ENCODE measurements around the gene HSD17B1. TPM values are rescaled to one million over a fixed set of nuclear protein-coding genes. Genes with fewer than 3 reads are reported as not detected.
A peak's percentile ranks its signal among the peaks of the same experiment; 100 is the strongest.
"Not testable (repeated sequence)": the region's sequence is repeated elsewhere in the genome, so short reads cannot be mapped to it uniquely, and the experiment has no call there.

The HSD17B1 gene
- total RNA-seq, 1 experiment from 2014 or later, result 18.1 TPM

- Mint-ChIP-seq H3K36me3 (ENCODE audit: insufficient read depth, unreplicated experiment) (peaks cover 44% of the 10 kb centered on the region), H3K9me3 (ENCODE audit: unreplicated experiment) (no peaks in the 10 kb centered on the region), H3K4me3 (ENCODE audit: unreplicated experiment) (no peak overlapping the region), H3K27ac (ENCODE audit: low read depth, unreplicated experiment) (no peak overlapping the region), H3K27me3 (ENCODE audit: insufficient read depth, unreplicated experiment) (no peaks in the 10 kb centered on the region), H3K4me1 (ENCODE audit: insufficient read depth, unreplicated experiment) (peaks cover 17% of the 10 kb centered on the region)
- intact Hi-C loops (cut with micrococcal nuclease), result no loop called here
- no peak for TF ChIP-seq CTCF (IDR thresholded peaks at IDR 0.05; ENCODE audit: unreplicated experiment)
- DNase-seq (ENCODE audit: unreplicated experiment), result peak; percentile 48
- CTCF ChIA-PET, result interaction anchor here (0.5 to 0.6 kb wide), 3 partner anchors 278 to 465 kb away, joined by 3 to 4 read pairs (median 4); no protein-coding TSS in a partner anchor
- POLR2A ChIA-PET, result interaction anchor here (0.7 to 1.5 kb wide), 3 partner anchors 11 to 611 kb away, joined by 3 to 8 read pairs (median 3); partner anchors contain the start of gene ODAD4
- BruUV-seq (replicated peaks), result no TSS peak
Measured at GRCh38 chr17:42541041-42541833, 11.5 kb upstream of the HSD17B1 start.

GRCh38 chr17:42543190-42544079, 9.3 kb upstream of the HSD17B1 start:
- POLR2A ChIA-PET, result interaction anchor here (0.6 to 1.1 kb wide), 2 partner anchors 10 to 11 kb away, joined by 3 to 5 read pairs; no protein-coding TSS in a partner anchor
- TF ChIP-seq CTCF (IDR thresholded peaks at IDR 0.05; ENCODE audit: unreplicated experiment), result no peak
- no peak overlapping the region for H3K27ac Mint-ChIP-seq (ENCODE audit: low read depth, unreplicated experiment)
- intact Hi-C loops (cut with micrococcal nuclease), result no loop called here
- H3K4me3 Mint-ChIP-seq (ENCODE audit: unreplicated experiment), result no peak overlapping the region
- CTCF ChIA-PET, result interaction anchor here (0.6 kb wide), 1 partner anchor 161 kb away, joined by 3 read pairs; no protein-coding TSS in a partner anchor
- no peaks in the 10 kb centered on the region for H3K9me3 Mint-ChIP-seq (ENCODE audit: unreplicated experiment)
- peaks cover 13% of the 10 kb centered on the region for H3K4me1 Mint-ChIP-seq (ENCODE audit: insufficient read depth, unreplicated experiment)
- H3K27me3 Mint-ChIP-seq (ENCODE audit: insufficient read depth, unreplicated experiment), result no peaks in the 10 kb centered on the region
- DNase-seq (ENCODE audit: unreplicated experiment), result no peak
- no TSS peak for BruUV-seq (replicated peaks)
- peaks cover 48% of the 10 kb centered on the region for H3K36me3 Mint-ChIP-seq (ENCODE audit: insufficient read depth, unreplicated experiment)

- Mint-ChIP-seq H3K27me3 (ENCODE audit: insufficient read depth, unreplicated experiment) (no peaks in the 10 kb centered on the region), H3K4me3 (ENCODE audit: unreplicated experiment) (no peak overlapping the region), H3K36me3 (ENCODE audit: insufficient read depth, unreplicated experiment) (peaks cover 38% of the 10 kb centered on the region), H3K4me1 (ENCODE audit: insufficient read depth, unreplicated experiment) (peaks cover 13% of the 10 kb centered on the region), H3K9me3 (ENCODE audit: unreplicated experiment) (no peaks in the 10 kb centered on the region), H3K27ac (ENCODE audit: low read depth, unreplicated experiment) (no peak overlapping the region)
- BruUV-seq (replicated peaks), result no TSS peak
- no peak for TF ChIP-seq CTCF (IDR thresholded peaks at IDR 0.05; ENCODE audit: unreplicated experiment)
- CTCF ChIA-PET, result interaction anchor here (0.6 kb wide), 1 partner anchor 38 kb away, joined by 3 read pairs; no protein-coding TSS in a partner anchor
- intact Hi-C loops (cut with micrococcal nuclease), result no loop called here
- POLR2A ChIA-PET, result interaction anchor here (0.7 kb wide), 1 partner anchor 9 kb away, joined by 4 read pairs; the partner anchor contains the start of gene NAGLU
- no peak for DNase-seq (ENCODE audit: unreplicated experiment)
Measured at GRCh38 chr17:42544874-42545283, 7.8 kb upstream of the HSD17B1 start.

GRCh38 chr17:42545755-42546505, 6.8 kb upstream of the HSD17B1 start:
- H3K4me3 Mint-ChIP-seq (ENCODE audit: unreplicated experiment); H3K4me1 Mint-ChIP-seq (ENCODE audit: insufficient read depth, unreplicated experiment); H3K27me3 Mint-ChIP-seq (ENCODE audit: insufficient read depth, unreplicated experiment); H3K27ac Mint-ChIP-seq (ENCODE audit: low read depth, unreplicated experiment); H3K9me3 Mint-ChIP-seq (ENCODE audit: unreplicated experiment); BruUV-seq (replicated peaks); intact Hi-C loops (cut with micrococcal nuclease); DNase-seq (ENCODE audit: unreplicated experiment): not testable (repeated sequence)
- H3K36me3 Mint-ChIP-seq (ENCODE audit: insufficient read depth, unreplicated experiment), result peaks cover 36% of the 10 kb centered on the region
- POLR2A ChIA-PET, result interaction anchor here (0.6 to 0.7 kb wide), 2 partner anchors 10 to 287 kb away, joined by 4 to 5 read pairs; partner anchors contain the start of genes NAGLU and PSME3
- CTCF ChIA-PET, result interaction anchor here (0.6 to 1.2 kb wide), 3 partner anchors 16 to 37 kb away, joined by 3 to 4 read pairs (median 4); no protein-coding TSS in a partner anchor

Measured in MCF 10A (cell line).